PFSK-1 (cell line): Measurements from ENCODE around the gene ZNF184.

Experiments
- FOXP2 ChIP-seq: optimal IDR thresholded peaks from 2 replicates; pipeline ENCODE3; 2011; ENCODE audit warnings: borderline replicate concordance, control low read depth, inconsistent platforms; ENCODE audit not compliant: insufficient read depth; ENCODE audit errors: extremely low read length, extremely low read depth
- POLR2AphosphoS5 ChIP-seq: IDR thresholded peaks from 2 replicates; pipeline ENCODE4 v1.6.1; 2012; ENCODE audit warnings: low read depth, mild to moderate bottlenecking, control low read depth, low read length, moderate library complexity
- REST ChIP-seq, 2 experiments: IDR thresholded peaks; 2 replicates each; pipeline versions ENCODE4 v1.6.1 to v1.8.0; 2011 to 2012; ENCODE audit warnings: low read depth in 2 of 2, low read length in 2 of 2, control low read depth in 1 of 2, inconsistent platforms in 1 of 2, mild to moderate bottlenecking in 1 of 2, moderate library complexity in 1 of 2; ENCODE audit not compliant: insufficient read depth in 1 of 2
- SIN3A ChIP-seq: IDR thresholded peaks from 2 replicates; pipeline ENCODE4 v1.6.1; 2012; ENCODE audit warnings: mild to moderate bottlenecking, low read length, moderate library complexity, borderline replicate concordance; ENCODE audit not compliant: insufficient read depth
- TAF1 ChIP-seq: IDR thresholded peaks from 2 replicates; pipeline ENCODE4 v1.6.1; 2012; ENCODE audit warnings: low read length, control low read depth, borderline replicate concordance; ENCODE audit not compliant: insufficient read depth

The ZNF184 gene

GRCh38 chr6:27426045-27426620 lies 46.8 kb downstream of the ZNF184 start:
- no peak for TF ChIP-seq SIN3A
- TF ChIP-seq TAF1: no peak
- no peak for TF ChIP-seq REST (IDR thresholded peaks at IDR 0.05; ENCODE audit: insufficient read depth in 1 of 2, low read depth in 2 of 2, low read length in 2 of 2)
- no peak for TF ChIP-seq POLR2AphosphoS5
- no peak for TF ChIP-seq FOXP2

- no peak for TF ChIP-seq SIN3A
- no peak for TF ChIP-seq FOXP2
- TF ChIP-seq POLR2AphosphoS5: no peak
- TF ChIP-seq TAF1: no peak
- TF ChIP-seq REST (IDR thresholded peaks at IDR 0.05; ENCODE audit: insufficient read depth in 1 of 2, low read depth in 2 of 2, low read length in 2 of 2): no peak
These were observed 50.1 kb downstream of the ZNF184 start for GRCh38 chr6:27422651-27423332.

- TF ChIP-seq FOXP2 (no peak), POLR2AphosphoS5 (no peak), SIN3A (no peak), TAF1 (no peak), REST (IDR thresholded peaks at IDR 0.05; ENCODE audit: insufficient read depth in 1 of 2, low read depth in 2 of 2, low read length in 2 of 2) (no peak)
These were observed 53.5 kb downstream of the ZNF184 start for GRCh38 chr6:27419363-27419762.

GRCh38 chr6:27415898-27416297 lies 57.0 kb downstream of the ZNF184 start:
- TF ChIP-seq TAF1: no peak
- no peak for TF ChIP-seq SIN3A
- TF ChIP-seq REST (IDR thresholded peaks at IDR 0.05; ENCODE audit: insufficient read depth in 1 of 2, low read depth in 2 of 2, low read length in 2 of 2): no peak
- no peak for TF ChIP-seq POLR2AphosphoS5
- no peak for TF ChIP-seq FOXP2

GRCh38 chr6:27414996-27415395 lies 57.9 kb downstream of the ZNF184 start:
- no peak for TF ChIP-seq TAF1
- no peak for TF ChIP-seq SIN3A
- TF ChIP-seq POLR2AphosphoS5: no peak
- TF ChIP-seq REST (IDR thresholded peaks at IDR 0.05; ENCODE audit: insufficient read depth in 1 of 2, low read depth in 2 of 2, low read length in 2 of 2): no peak
- no peak for TF ChIP-seq FOXP2
